ENCODE measurements around the gene VWDE.

Gene VWDE

DNA sequence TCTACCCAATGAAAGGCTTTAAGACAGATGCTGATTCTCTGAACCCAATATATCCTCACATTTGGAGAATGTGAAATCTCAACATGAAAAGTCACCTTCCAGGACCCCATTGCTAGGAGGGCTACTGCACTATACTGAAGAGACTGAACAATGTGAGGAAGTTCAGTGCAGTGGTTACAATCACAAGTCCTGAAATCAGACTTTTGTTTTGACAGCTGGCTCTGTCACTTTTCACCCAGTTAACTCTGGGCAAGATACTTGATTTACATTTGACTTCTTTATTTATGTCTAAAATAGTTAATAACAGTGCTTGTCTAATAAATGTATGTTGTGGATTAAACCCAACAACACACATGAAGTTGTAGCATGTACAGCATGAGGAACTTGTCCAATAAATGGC, 14.8 kb upstream of the VWDE start:
- H3K79me2 ChIP-seq (ENCODE audit: low read length), result no peaks in the 10 kb centered on the region
- H3K4me2 ChIP-seq (ENCODE audit: low read depth, low read length), result no peak overlapping the region
- H3K27ac ChIP-seq (ENCODE audit: low read length), result no peak overlapping the region
- no peak overlapping the region for H3K4me3 ChIP-seq (ENCODE audit: low read length)
- no peak overlapping the region for H3K9ac ChIP-seq (ENCODE audit: low read length)
- H3K9me2 ChIP-seq (replicated peaks; ENCODE audit: insufficient read depth, low read length), result no peaks in the 10 kb centered on the region
- TF ChIP-seq CTCF (IDR thresholded peaks at IDR 0.05; ENCODE audit: low read length) (no peak), EZH2 (optimal IDR thresholded peaks at IDR 0.05; ENCODE audit: low read depth, low read length) (no peak), EZH2phosphoT487 (IDR thresholded peaks at IDR 0.05; ENCODE audit: low read length) (no peak)
- H2AFZ ChIP-seq (ENCODE audit: low read length), result no peak overlapping the region
- H3K4me1 ChIP-seq (ENCODE audit: low read length), result no peaks in the 10 kb centered on the region
- no peaks in the 10 kb centered on the region for H3K27me3 ChIP-seq (replicated peaks; ENCODE audit: insufficient read depth, low read length)
- no peaks in the 10 kb centered on the region for H3K9me3 ChIP-seq (replicated peaks; ENCODE audit: insufficient read depth, low read length)
- H3K36me3 ChIP-seq (replicated peaks; ENCODE audit: insufficient read depth, low read length), result no peaks in the 10 kb centered on the region
- H4K20me1 ChIP-seq (ENCODE audit: insufficient read depth, low read length), result no peaks in the 10 kb centered on the region
- DNase-seq, result no peak
- H3F3A ChIP-seq (ENCODE audit: insufficient read depth, low read length), result no peaks in the 10 kb centered on the region

DNA sequence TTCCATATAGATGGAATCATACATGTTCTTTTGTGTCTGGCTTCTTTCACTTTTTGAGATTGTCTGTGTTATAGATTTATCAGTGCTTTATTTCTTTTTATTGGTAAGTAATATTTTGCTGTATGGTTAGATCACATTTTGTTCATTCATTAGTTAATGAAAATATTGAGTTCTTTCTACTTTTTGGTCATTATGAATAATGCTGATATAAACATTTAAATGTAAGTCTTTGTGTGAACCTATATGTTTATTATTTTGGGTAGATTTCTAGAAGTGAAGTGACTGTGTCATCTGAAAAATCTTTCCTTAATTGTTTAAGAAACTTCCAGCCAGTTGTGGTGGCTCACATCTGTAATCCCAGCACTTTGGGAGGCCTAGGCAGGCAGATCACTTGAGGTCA, 11.4 kb upstream of the VWDE start:
- H3K9me2 ChIP-seq (replicated peaks; ENCODE audit: insufficient read depth, low read length), result no peaks in the 10 kb centered on the region
- H4K20me1 ChIP-seq (ENCODE audit: insufficient read depth, low read length), result no peaks in the 10 kb centered on the region
- TF ChIP-seq EZH2phosphoT487 (IDR thresholded peaks at IDR 0.05; ENCODE audit: low read length), result no peak
- TF ChIP-seq CTCF (IDR thresholded peaks at IDR 0.05; ENCODE audit: low read length), result no peak
- TF ChIP-seq EZH2 (optimal IDR thresholded peaks at IDR 0.05; ENCODE audit: low read depth, low read length), result no peak
- no peaks in the 10 kb centered on the region for H3K27me3 ChIP-seq (replicated peaks; ENCODE audit: insufficient read depth, low read length)
- no peaks in the 10 kb centered on the region for H3K4me1 ChIP-seq (ENCODE audit: low read length)
- H3K79me2 ChIP-seq (ENCODE audit: low read length), result no peaks in the 10 kb centered on the region
- no peak overlapping the region for H3K4me3 ChIP-seq (ENCODE audit: low read length)
- no peak for DNase-seq
- no peaks in the 10 kb centered on the region for H3K9me3 ChIP-seq (replicated peaks; ENCODE audit: insufficient read depth, low read length)
- H3K36me3 ChIP-seq (replicated peaks; ENCODE audit: insufficient read depth, low read length), result no peaks in the 10 kb centered on the region
- no peaks in the 10 kb centered on the region for H3F3A ChIP-seq (ENCODE audit: insufficient read depth, low read length)
- no peak overlapping the region for H3K9ac ChIP-seq (ENCODE audit: low read length)
- no peak overlapping the region for H3K4me2 ChIP-seq (ENCODE audit: low read depth, low read length)
- H2AFZ ChIP-seq (ENCODE audit: low read length), result no peak overlapping the region
- H3K27ac ChIP-seq (ENCODE audit: low read length), result no peak overlapping the region

GRCh38 chr7:12412407-12412806, 8.7 kb upstream of the VWDE start:
- H2AFZ ChIP-seq (ENCODE audit: low read length), result no peak overlapping the region
- no peaks in the 10 kb centered on the region for H3K27me3 ChIP-seq (replicated peaks; ENCODE audit: insufficient read depth, low read length)
- H3K9me3 ChIP-seq (replicated peaks; ENCODE audit: insufficient read depth, low read length), result no peaks in the 10 kb centered on the region
- H3K9ac ChIP-seq (ENCODE audit: low read length), result no peak overlapping the region
- H3K36me3 ChIP-seq (replicated peaks; ENCODE audit: insufficient read depth, low read length), result no peaks in the 10 kb centered on the region
- H3K4me1 ChIP-seq (ENCODE audit: low read length), result no peaks in the 10 kb centered on the region
- no peak for DNase-seq
- H3K27ac ChIP-seq (ENCODE audit: low read length), result no peak overlapping the region
- no peaks in the 10 kb centered on the region for H3K9me2 ChIP-seq (replicated peaks; ENCODE audit: insufficient read depth, low read length)
- H3K4me2 ChIP-seq (ENCODE audit: low read depth, low read length), result no peak overlapping the region
- H4K20me1 ChIP-seq (ENCODE audit: insufficient read depth, low read length), result no peaks in the 10 kb centered on the region
- no peak overlapping the region for H3K4me3 ChIP-seq (ENCODE audit: low read length)
- H3K79me2 ChIP-seq (ENCODE audit: low read length), result no peaks in the 10 kb centered on the region
- H3F3A ChIP-seq (ENCODE audit: insufficient read depth, low read length), result no peaks in the 10 kb centered on the region
- TF ChIP-seq EZH2 (optimal IDR thresholded peaks at IDR 0.05; ENCODE audit: low read depth, low read length), result no peak
- no peak for TF ChIP-seq CTCF (IDR thresholded peaks at IDR 0.05; ENCODE audit: low read length)
- TF ChIP-seq EZH2phosphoT487 (IDR thresholded peaks at IDR 0.05; ENCODE audit: low read length), result no peak
